GM13977 (cell line): ENCODE results near the gene THAP8.

ENCODE experiments used
- DNase-seq: peaks from one replicate; pipeline ENCODE4 v3.0.0; 2012; ENCODE audit warnings: low spot score
- in situ Hi-C: fragments of 300-500 bp; cut with MboI; formaldehyde crosslinking; loops from one replicate; pipeline ENCODE4 v1.12.0; 2022; ENCODE audit warnings: low sequenced_read_pairs, low pct_unique_long_range_greater_than_20kb, mixed read lengths, inconsistent platforms; ENCODE audit not compliant: unreplicated experiment
- TF ChIP-seq, protein P1 (sequence below): IDR thresholded peaks from 2 replicates; pipeline ENCODE4 v1.5.1; 2012; ENCODE audit warnings: mild to moderate bottlenecking, control low read depth; ENCODE audit not compliant: insufficient read depth; ENCODE audit errors: extremely low read depth, missing control alignments

The THAP8 gene

DNA sequence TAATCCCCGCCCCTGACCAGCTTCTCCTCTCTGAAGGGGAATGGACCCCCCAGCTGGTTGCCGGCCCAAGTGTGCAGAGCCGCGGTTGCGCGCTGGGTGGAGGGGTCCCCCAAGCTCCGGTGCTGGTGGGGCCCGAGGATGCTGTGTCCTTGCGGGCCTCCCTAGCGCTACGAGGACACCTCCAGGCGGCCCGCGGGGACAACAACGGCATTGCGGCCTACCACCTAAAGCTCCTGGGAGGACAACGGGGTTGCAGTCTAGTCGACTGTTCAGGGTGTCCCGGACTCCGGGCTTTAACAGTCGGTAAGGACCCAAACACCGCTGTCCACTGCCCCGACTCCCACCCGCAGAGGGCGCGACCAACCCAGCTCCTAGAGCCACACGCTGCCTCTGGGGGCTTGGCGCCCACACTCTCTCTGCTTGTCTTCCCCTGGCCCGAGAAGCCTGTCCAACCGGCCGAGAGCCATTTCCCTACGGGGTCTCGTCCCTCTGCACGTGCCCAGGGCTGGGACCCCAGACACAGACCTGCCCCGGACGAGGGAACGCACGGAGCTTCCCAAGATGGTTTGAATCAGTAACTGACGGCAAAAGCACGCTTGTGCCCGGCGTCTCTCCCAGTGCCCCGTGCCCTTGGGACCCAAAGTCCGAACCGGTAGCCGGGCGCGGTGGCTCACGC lies 60.0 kb downstream of the THAP8 start:
- TF ChIP-seq, protein P1, sequence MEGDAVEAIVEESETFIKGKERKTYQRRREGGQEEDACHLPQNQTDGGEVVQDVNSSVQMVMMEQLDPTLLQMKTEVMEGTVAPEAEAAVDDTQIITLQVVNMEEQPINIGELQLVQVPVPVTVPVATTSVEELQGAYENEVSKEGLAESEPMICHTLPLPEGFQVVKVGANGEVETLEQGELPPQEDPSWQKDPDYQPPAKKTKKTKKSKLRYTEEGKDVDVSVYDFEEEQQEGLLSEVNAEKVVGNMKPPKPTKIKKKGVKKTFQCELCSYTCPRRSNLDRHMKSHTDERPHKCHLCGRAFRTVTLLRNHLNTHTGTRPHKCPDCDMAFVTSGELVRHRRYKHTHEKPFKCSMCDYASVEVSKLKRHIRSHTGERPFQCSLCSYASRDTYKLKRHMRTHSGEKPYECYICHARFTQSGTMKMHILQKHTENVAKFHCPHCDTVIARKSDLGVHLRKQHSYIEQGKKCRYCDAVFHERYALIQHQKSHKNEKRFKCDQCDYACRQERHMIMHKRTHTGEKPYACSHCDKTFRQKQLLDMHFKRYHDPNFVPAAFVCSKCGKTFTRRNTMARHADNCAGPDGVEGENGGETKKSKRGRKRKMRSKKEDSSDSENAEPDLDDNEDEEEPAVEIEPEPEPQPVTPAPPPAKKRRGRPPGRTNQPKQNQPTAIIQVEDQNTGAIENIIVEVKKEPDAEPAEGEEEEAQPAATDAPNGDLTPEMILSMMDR = peak; percentile 30
- in situ Hi-C loops = no loop called here
- no peak for DNase-seq

DNA sequence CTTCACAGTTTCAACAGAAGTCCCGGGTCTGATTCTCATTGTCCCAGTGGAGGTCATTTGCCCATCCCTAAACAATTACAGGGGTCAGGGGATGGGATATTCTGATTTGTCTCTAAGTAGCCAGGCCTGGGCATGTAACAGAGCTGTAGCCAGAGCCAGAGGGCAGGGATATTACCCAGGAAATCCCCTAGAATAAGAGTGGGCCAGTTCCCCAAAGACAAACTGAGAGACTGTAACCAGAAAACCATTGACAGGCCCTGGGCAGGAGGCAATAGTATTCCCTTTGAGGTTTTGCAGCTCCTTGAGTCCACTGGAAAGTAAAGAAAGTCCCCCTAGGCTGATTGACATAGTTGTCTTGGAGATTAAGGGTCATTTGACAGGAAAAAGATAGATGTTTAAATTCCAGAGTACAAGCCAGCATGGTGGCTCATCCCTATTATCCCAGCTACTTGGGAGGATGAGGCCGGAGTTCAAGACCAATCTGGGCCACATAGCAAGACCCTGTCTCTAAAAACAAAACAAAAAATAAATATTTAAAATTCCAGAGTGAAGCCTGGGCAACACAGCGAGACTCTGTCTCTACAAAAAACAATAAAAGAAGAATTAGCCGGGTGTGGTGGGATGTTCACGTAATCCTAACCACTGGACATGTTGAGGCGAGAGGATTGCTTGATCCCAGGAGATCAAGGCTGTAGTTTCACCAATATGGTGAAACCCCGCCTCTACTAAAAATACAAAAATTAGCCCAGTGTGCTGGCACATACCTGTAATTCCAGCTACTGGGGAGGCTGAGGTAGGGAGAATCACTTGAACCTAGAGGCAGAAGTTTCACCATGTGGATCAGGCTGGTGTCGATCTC lies 60.9 kb downstream of the THAP8 start:
- in situ Hi-C loops = no loop called here
- peak; percentile 68 for DNase-seq
- TF ChIP-seq, protein P1 = no peak

DNA sequence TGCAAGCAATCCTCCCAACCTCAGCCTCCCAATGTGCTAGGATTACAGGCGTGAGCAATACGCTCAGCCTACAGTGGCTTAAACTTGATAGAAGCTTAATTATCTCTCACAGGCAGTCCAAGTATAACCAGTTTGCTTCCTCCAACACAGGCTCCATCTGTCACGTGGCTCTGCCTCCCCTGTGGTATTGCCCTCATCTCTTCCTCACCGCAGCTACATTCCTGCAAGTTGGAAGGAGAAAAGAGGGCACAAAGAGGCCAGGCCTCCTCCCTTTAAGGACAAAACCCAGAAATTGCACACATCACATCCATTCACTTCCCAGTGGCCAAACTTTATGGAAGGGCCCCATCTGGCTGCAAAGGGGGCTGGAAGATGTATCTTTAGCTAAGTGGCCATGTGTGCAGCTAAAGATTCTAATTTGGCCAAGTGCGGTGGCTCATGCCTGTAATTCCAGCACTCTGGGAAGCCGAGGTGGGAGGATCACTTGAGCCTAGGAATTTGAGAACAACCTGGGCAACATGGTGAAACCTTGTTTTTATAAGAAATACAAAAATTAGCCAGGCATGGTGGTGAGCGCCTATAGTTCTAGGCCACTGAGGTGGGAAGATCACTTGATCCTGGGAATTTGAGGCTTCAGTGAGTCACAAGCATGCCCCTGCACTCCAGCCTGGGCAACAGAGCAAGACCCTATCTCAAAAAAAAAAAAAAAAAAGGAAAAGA lies 62.2 kb downstream of the THAP8 start:
- TF ChIP-seq, protein P1 = no peak
- DNase-seq = no peak
- in situ Hi-C loops = no loop called here

DNA sequence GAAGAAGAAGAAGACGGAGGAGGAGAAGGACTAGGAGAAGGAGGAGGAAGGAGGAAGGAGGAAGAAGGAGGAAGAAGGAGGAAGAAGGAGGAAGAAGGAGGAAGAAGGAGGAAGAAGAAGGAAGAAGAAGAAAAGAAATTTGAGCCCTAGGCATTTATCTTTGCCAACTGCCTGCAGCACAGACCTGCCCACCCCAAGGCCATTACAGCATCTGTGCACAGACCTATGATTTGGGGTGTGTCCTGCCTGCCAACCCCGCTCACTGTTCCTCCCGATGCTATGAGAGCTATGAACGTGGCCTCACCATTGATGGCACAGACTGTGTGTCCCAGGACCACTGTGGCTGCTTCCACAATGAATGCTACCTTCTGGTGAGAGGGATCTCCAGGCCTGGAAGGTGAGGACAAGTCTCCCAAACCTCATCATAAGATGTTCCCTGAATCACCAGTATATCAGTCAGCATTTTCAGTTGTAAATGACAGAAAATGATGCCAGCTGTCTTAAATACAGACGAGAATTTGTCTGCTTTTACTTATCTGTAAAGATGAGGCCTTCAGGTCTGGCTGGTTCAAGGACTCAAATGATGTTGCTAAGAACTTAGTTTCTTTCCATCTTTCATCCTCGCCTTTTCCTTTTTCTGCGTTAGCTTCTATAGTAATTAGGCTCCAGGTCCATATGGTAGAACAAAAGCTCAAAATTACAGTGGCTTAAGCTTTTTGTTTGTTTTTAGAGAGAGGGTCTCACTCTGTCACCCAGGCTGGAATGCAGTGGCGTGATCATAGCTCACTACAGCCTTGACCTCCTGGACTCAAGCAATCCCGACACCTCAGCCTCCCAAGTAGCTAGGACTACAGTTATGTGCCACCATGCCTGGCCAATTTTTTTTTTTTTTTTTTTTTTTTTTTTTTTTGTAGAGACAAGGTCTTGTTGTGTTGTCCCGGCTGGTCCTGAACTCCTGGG lies 63.0 kb downstream of the THAP8 start:
- in situ Hi-C loops = no loop called here
- TF ChIP-seq, protein P1 = no peak
- no peak for DNase-seq

DNA sequence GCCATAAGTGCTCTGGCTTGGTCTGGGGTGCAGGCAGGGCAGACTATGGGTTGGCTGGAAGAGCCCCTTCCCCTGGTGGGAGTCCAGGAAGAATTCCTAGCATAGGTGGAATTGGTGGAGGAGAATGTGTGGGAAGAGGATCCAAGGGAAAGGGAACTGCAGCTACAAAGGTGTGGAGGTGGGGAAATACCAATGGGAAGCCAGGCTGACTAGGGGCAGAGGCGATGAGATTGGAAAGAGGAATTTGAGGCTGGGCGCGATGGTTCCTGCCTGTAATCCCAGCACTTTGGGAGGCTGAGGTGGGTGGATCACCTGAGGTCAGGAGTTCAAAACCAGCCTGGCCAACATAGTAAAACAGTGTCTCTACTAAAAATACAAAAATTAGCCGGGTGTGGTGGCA lies 63.9 kb downstream of the THAP8 start:
- in situ Hi-C loops = no loop called here
- TF ChIP-seq, protein P1 = no peak
- DNase-seq = no peak
